NB4 (cell line): ENCODE measurements around the gene OR52E8.

Experiments used
- DNase-seq: peaks from one replicate; pipeline ENCODE4 v3.0.0; 2010; ENCODE audit warnings: low read depth
- H3K4me3 ChIP-seq: one replicate; pipeline ENCODE4 v1.5.1; 2011; ENCODE audit warnings: mild to moderate bottlenecking, low read depth, low read length, moderate library complexity
- CTCF ChIP-seq: IDR thresholded peaks from one replicate; pipeline ENCODE4 v1.5.1; 2012; ENCODE audit warnings: low read depth, low read length
- MYC ChIP-seq: IDR thresholded peaks from 2 replicates; pipeline ENCODE4 v1.6.1; 2011; ENCODE audit warnings: low read depth, low read length
- POLR2A ChIP-seq: IDR thresholded peaks from 2 replicates; pipeline ENCODE4 v1.6.1; 2011; ENCODE audit warnings: mild to moderate bottlenecking; ENCODE audit not compliant: insufficient read length; ENCODE audit errors: extremely low read depth
- TF ChIP-seq, protein P1 (sequence below): IDR thresholded peaks from 2 replicates; pipeline ENCODE4 v1.6.1; 2011; ENCODE audit warnings: low read depth, low read length

OR52E8 gene

GRCh38 chr11:5818245-5818886 lies 39.1 kb downstream of the OR52E8 start:
- DNase-seq = no peak
- TF ChIP-seq CTCF = no peak
- TF ChIP-seq MYC = no peak
- no peak for TF ChIP-seq POLR2A
- TF ChIP-seq, protein P1, sequence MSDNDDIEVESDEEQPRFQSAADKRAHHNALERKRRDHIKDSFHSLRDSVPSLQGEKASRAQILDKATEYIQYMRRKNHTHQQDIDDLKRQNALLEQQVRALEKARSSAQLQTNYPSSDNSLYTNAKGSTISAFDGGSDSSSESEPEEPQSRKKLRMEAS = no peak
- no peak overlapping the region for H3K4me3 ChIP-seq

DNA sequence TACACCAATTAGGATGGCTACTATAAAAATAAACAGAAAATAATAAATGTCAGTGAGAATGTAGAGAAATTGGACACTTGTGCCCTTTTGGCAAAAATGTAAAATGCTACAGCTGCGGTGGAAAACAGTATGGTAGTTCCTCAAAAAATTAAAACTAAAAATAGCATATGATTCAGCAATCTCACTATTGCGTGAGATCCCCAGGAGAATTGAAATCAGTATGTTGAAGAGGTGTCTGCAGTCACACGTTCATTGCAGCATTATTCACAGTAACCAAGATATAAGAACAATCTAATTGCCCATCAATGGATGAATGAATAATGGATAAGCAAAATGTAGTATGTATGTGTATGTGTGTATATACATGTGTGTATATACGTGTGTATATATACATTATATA lies 42.0 kb downstream of the OR52E8 start:
- no peak overlapping the region for H3K4me3 ChIP-seq
- no peak for TF ChIP-seq CTCF
- no peak for TF ChIP-seq MYC
- TF ChIP-seq, protein P1 = no peak
- TF ChIP-seq POLR2A = no peak
- peak; percentile 79 for DNase-seq

DNA sequence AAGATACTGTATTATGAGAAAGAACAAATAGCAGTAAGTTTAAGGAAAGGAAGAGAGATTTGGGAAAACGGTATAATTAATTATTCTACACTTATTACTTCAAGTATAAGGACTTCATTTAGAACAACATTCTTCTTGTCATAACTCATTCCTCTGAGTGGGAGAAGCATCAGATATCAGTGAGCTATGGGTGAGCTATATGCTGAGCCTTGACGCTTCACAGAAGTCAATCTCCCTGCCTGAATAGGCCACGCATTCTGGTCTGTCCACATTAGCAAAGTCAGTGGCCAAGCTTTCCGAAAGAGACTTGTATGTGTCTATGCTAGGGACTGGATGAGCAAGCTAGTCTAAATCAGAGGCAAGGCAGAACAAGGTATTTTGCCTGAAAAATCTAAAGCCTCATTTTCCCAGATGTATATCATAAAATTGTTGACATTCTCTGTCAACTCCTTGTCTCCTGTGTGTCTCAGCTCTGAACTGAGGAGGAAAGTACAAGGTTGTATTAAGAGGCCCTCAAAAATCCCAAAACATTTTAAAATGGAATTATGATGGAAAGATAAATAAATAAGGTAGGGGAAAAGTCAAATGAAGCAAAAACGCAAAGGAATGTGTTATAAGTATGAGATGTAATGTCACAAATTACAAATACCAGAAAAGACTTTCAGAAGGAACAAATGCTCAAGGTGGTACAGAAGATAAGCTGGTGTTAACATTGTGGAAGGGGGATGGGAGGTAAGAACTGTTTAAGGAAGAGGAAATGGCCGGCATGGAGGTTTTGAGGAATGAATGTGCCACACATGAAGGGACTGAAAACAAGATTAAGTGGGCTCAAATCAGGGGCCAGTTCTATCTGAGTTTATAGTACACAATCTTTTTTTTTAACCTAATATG lies 47.3 kb downstream of the OR52E8 start:
- DNase-seq = no peak
- TF ChIP-seq CTCF = no peak
- no peak for TF ChIP-seq MYC
- TF ChIP-seq, protein P1 = no peak
- H3K4me3 ChIP-seq = no peak overlapping the region

DNA sequence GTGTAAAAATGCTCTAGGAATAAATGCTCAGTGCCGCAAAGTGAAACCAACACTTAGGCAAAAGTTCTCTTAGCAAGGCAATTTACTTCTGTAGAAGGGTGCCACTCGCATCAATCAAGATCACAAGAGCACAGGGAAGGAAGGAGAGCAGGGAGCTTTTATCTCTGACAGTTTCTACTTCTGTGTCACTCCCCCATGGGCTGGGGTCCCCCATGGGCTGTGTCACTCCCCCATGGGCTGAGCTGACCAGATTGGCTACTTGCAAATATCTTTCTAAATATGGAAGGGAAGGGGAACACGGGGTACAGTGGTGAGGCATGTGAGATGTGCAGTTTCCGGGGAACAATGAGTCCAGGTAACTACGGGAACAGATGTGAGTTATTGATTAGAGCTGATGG lies 48.4 kb downstream of the OR52E8 start:
- peak; percentile 14 for DNase-seq
- peak overlapping the region; percentile 57 for H3K4me3 ChIP-seq
- TF ChIP-seq POLR2A = no peak
- TF ChIP-seq, protein P1 = no peak
- no peak for TF ChIP-seq MYC
- TF ChIP-seq CTCF = no peak

DNA sequence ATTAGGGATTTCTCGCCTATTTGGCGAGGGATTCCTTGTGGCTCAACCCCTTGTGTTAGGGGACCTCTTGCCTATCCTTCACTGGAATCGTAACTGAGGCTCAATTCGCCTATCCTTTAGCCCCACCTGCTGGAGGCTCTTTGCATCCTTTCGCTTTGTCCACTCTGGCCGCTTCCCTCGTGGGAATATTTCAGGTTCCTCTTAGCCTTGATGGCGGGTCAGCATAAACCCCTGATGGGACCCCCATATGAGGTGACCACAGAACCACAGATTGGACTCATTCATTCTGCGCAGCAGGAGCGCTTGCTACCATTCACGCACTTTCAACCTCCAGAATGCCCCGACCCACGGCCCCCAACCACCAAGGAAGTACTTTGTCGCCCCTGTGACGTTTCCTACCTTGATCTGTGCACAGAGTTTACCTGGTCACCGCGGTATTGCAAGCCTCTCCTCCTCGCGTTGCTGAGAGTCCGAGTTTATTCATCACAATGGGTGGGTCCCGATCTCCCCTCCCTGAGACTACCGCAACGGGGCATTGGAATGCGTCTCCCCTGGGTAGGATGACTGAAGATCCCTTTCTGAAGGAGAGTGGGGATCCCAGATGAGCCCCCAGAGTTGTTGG lies 48.9 kb downstream of the OR52E8 start, which contains the start of gene OR52N2:
TSS of gene OR52N2 (plus strand) at position 425 of the 622 bp plus-strand sequence. CDS start 11,412 bp downstream, outside the sequence.
- TF ChIP-seq POLR2A (no peak), MYC (no peak), CTCF (peak; percentile 71)
- TF ChIP-seq, protein P1 = no peak
- DNase-seq = peak; percentile 79
- peak within 1 kb of the TSS; percentile 57 for H3K4me3 ChIP-seq
